Left kidney (tissue), 2 donors: Measurements from ENCODE around the gene TLE2. TPM values are rescaled to one million over a fixed set of nuclear protein-coding genes. Genes with fewer than 3 reads are reported as not detected.
A peak's percentile ranks its signal among the peaks of the same experiment; 100 is the strongest.

Experiments
- DNase-seq: peaks from one replicate; pipeline ENCODE4 v3.0.0-alpha.2; 2013
- polyA plus RNA-seq: library from polyadenylated mRNA; unstranded; fragments of 120-200 nt; gene quantifications from one replicate; pipeline ENCODE4 v1.2.1, GENCODE V29; 2013; ENCODE audit not compliant: insufficient read length

Gene TLE2
- polyA plus RNA-seq, 1 donor = 30.0 TPM

DNA sequence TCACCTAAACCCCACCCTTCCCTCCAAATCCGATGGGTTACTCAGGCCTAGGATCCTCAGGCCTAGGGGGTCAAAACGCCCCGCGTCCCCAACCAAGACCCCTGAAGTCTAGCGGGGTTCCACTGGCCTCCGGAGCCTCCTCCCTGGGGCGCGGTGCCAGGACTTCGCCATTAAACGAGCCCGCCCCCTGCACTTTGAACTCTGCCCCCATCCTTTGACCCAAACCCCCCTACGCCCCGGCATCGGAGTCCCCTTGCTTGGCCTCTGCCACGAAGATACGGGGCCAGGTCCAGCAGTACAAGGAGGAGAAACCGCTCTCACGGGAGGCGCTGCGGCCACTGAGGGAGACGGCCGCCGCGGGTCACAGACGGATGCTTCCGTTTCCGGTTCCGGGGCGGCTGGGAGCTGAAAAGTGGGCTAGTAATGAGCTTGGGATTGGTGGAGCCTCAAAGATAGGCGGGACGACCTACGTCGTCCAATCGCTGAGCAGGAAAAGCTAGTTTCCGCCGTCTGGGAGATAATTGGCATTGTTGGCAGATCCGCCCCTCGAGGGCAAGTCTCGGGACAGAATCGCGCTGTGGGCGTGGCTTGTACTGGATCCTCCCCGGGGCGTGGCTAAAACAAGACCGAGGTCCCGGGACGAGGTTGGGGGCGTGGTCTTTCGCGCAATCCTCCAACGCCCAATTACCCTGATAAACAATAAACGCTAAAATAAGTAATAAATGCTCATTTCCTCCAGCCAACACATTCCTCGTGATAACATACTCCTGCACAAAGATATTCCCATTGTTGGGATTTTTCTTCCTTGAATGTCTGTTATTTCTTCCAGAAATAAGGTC lies 78.6 kb downstream of the TLE2 start:
- peak; percentile 99 for DNase-seq

DNA sequence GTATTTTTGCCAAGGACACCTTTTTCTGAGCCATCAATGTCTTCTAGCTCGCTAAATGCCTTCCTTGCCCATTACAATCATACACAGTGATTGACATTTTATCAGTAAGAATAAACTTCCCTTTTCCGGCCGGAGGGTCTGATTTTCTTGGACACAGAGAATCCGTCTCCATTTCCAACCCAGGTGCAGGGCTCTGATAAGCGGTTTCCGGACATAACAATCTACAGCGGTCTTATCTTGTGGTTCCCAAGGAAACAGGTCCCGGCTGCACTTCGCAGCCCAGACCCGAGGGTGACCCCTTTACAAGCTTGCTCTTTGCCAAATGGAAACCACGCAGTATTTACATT lies 79.2 kb downstream of the TLE2 start:
- DNase-seq = no peak

Other genes starting within 250 kb of the TLE2 start
- 52.4 TPM for gene SGTA, start 246.0 kb downstream of the TLE2 start, polyA plus RNA-seq
- 47.1 TPM for gene THOP1, start 243.8 kb downstream of the TLE2 start, polyA plus RNA-seq
- 11.1 TPM for gene ZNF554, start 209.4 kb downstream of the TLE2 start, polyA plus RNA-seq
- gene ZNF555, start 187.8 kb downstream of the TLE2 start, polyA plus RNA-seq = 13.5 TPM
- gene ZNF556, start 161.9 kb downstream of the TLE2 start, polyA plus RNA-seq = 1.0 TPM
- gene ZNF57, start 128.4 kb downstream of the TLE2 start, polyA plus RNA-seq = 8.6 TPM
- gene ZNF77, start 84.3 kb downstream of the TLE2 start, polyA plus RNA-seq = 9.7 TPM
- 8.6 TPM for gene TLE6, start 51.7 kb downstream of the TLE2 start, polyA plus RNA-seq
- gene TLE5, start 33.2 kb upstream of the TLE2 start, polyA plus RNA-seq = 381 TPM
- 60.7 TPM for gene GNA11, start 65.1 kb upstream of the TLE2 start, polyA plus RNA-seq
- gene GNA15, start 106.8 kb upstream of the TLE2 start, polyA plus RNA-seq = 0.65 TPM
- gene S1PR4, start 149.5 kb upstream of the TLE2 start, polyA plus RNA-seq = 0.12 TPM
- gene NCLN, start 156.7 kb upstream of the TLE2 start, polyA plus RNA-seq = 38.7 TPM
- 0.96 TPM for gene CELF5, start 195.4 kb upstream of the TLE2 start, polyA plus RNA-seq